ENCODE measurements around the gene LIMCH1.
"Not testable (repeated sequence)": the region's sequence is repeated elsewhere in the genome, so short reads cannot be mapped to it uniquely, and the experiment has no call there.

LIMCH1 gene

DNA sequence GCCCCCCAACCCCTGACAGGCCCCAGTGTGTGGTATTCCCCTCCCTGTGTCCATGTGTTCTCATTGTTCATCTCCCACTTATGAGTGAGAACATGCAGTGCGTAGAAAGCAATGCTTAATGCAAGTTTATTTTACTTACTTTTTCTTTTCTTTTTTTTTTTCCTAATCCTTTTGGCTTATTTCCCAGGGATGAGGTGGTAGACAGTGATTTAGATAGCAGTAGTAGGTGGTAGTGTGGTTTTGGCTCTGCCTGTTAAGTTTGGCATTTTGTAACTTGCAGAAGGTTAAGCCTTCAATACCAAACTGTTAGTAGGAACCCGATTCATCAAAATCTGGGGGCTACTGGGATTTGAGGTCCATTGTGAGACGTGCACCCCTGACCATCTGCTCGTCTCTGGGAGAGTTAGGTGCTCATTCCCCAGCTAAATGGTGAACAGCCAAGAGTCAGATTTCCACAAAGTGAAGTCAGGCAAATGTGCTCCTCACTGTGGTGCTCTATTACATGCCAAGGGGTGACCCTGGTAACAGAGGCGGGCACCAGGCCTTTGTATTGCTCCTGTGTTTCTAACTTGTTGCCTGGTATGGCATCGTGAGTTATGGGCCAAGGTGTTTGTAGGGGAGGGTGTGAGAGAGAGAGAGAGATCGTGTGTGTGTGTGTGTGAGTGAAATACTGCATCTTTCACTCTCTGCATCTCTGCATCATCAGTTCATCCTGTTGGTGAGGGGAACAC, 140.3 kb downstream of the LIMCH1 start:
- no peak for DNase-seq (ENCODE audit: low spot score)

DNA sequence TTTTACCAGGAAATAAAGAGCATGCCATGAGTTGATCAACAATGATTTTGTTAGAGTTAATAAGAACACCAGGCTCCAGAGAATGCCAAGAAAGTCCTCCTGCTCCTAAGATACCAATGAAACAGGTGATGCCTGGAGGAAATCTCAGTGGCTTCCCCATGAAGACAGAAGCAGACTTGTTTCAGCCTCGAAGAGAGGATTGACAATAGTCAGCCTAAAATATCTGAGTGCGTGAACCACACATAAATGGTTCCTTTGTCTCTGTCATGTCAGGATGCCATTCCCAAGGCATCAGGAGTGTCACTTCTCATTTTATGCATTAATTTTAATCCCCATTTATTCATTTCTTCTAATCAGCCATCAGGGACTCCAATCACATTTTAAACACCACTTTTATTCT, 141.0 kb downstream of the LIMCH1 start:
- no peak for DNase-seq (ENCODE audit: low spot score)

GRCh38 chr4:41679991-41680390, 142.0 kb downstream of the LIMCH1 start:
- no peak for DNase-seq (ENCODE audit: low spot score)

- no peak for DNase-seq (ENCODE audit: low spot score)
Measured at GRCh38 chr4:41681054-41681453, 143.1 kb downstream of the LIMCH1 start.

GRCh38 chr4:41683326-41683725, 145.4 kb downstream of the LIMCH1 start:
- DNase-seq (ENCODE audit: low spot score) = no peak

GRCh38 chr4:41686893-41687292, 148.9 kb downstream of the LIMCH1 start:
- DNase-seq (ENCODE audit: low spot score) = no peak

- DNase-seq (ENCODE audit: low spot score) = no peak
Measured at GRCh38 chr4:41687971-41688370, 150.0 kb downstream of the LIMCH1 start.

DNA sequence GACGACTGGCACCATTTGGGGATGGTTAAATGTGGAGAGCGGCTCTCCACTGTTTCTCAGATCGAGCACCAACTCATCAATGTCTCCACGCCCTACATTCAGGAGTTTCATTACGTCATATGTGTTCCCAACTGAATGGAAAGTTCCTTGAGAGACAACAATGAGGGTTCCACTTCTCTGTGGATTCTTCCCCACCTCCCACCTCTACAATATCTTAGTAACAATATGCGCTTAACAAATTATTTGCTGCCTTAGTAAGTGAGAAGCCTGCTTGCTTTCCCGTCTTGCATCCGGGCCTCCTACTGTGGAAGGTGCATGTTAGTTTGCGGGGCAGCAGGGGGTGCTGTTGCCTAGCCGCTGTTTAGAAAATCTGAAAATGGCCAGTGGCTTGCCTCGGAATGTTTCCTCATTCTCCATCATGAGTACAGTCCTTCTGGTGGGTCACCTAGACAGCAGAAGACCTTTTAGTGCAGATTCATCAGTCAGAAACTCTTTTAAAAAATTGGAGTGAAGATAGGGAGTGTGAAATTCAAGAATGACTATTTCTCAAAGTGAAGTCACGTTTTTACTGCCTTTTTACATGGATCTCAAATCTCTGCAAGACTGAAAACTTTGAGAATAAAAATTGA, 154.9 kb downstream of the LIMCH1 start:
- DNase-seq (ENCODE audit: low spot score) = peak; percentile 75

GRCh38 chr4:41693629-41694028, 155.7 kb downstream of the LIMCH1 start:
- DNase-seq (ENCODE audit: low spot score) = peak; percentile 65

- no peak for DNase-seq (ENCODE audit: low spot score)
Measured at GRCh38 chr4:41696131-41696530, 158.2 kb downstream of the LIMCH1 start.

- no peak for DNase-seq (ENCODE audit: low spot score)
Measured at GRCh38 chr4:41696763-41697162, 158.8 kb downstream of the LIMCH1 start.

GRCh38 chr4:41701983-41702382, 164.0 kb downstream of the LIMCH1 start:
- DNase-seq (ENCODE audit: low spot score) = no peak

DNA sequence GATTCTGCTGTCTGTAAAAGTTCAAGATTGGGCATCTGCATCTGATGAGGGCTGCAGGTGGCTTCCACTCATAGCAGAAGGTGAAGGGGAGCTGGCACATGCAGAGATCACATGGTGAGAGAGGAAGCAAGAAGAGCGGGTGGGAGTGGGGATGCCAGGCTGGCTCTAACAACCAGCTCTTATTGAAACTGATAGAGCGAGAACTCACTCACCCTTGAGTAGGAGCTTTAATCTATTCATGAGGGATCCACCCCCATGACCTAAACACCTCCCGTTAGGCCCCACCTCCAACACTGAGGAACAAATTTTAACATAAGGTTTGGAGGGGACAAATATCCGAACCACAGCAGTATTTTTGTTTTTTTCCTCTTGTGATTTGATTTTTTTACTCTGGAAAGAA, 164.8 kb downstream of the LIMCH1 start:
- no peak for DNase-seq (ENCODE audit: low spot score)

DNA sequence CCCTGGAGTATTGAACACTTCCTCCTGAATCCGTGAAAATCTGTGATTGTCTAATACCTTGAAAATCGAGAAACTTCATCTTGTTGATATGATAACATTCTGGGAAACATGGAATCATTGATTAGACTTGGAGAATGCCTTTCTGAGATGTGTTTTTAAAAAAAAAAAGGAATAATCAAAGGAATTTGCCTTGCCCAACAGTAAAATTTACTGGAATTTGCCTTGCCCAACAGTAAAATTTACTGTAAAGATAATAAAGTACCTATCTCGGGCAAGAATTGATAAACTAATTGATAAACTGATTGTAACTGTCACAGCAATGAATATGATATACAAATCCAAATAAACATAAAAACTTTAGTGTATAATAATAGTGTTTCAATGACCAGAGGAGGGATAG, 165.8 kb downstream of the LIMCH1 start:
- DNase-seq (ENCODE audit: low spot score) = no peak

- no peak for DNase-seq (ENCODE audit: low spot score)
Measured at GRCh38 chr4:41709844-41710481, 172.0 kb downstream of the LIMCH1 start.

- DNase-seq (ENCODE audit: low spot score) = not testable (repeated sequence)
Measured at GRCh38 chr4:41711654-41712053, 173.7 kb downstream of the LIMCH1 start.

DNA sequence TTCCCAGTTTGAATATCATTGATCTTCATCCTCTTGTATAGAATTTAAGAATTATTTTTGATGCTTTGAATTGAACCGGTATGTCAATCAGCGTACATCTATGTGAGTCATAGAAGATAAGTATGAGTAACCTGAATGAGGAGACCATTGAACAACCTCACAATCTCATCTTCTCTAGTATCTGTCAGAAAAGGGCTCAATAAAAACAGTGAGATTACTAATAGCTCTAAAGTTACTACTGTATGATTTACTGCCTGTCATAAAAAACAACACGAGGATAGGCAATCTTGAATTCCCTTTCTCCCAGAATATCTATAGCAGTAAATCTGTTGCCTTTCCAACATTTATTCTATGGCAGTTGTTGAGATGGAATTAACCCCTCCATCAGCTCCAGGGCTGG, 174.5 kb downstream of the LIMCH1 start:
- DNase-seq (ENCODE audit: low spot score) = no peak

DNA sequence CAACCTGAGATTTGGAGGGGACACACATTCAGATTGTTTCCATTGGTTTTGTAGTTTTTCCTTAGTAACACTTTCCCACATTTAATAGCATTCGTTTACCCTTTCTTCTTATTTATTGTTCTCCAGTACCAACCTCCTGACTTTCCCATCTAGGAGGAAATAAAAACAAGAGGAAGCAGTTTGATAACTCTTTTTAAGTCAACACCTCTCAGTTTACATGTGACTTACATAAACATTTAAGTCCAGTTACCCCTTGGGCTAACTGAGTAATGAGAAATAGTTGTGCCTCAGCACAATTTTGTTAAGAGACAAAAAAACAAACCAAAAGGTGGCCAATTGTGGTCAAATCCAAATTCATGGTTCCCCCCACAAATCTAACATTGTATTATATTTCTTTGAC, 175.8 kb downstream of the LIMCH1 start:
- no peak for DNase-seq (ENCODE audit: low spot score)

DNA sequence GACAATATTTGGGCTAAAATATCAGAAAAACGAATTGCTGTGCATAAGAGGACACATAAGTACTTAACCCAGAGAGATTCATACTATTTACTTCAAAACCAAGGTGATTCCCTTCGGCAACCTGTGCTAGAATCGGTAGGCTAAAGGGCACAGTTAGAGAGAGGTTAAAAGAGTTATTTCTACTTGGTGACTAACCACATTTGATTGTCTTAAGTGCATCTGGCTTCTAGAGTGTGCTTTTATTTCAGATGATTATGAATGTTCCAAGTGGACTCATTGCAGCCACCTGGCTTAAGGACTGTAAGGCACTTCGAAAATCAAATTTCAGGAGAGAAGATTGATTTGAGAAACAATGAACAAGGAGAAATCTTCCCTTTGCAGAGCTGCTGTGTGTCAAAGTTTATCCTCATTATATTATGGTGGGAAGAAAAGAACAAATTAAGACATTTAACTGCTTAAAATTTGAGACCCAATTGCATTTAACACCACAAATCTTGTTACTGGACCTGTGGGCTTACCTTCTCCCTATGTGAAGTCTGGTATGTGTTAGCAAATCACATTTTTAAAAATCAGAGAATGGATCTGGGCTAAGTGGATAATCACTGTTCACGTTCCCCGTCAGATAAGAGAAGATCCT, 176.5 kb downstream of the LIMCH1 start:
- no peak for DNase-seq (ENCODE audit: low spot score)

DNA sequence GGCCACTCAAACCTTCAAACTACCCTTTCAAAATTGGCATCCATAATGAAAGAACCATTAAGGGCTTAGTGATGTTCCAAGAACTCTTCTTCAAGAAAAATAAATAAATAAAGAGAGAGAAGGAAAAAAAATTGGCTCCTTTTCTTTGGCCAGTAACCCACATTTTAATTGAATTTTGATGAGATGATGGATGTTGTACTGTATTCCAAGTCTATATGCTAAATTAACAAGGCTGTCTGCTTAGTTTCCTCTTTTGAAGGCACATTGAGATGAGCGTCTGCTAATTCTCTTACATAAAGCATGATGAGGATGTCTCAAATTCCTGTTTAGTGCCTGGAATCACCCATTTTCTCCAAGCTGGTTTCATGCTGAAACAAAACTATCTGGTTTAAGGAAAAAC, 177.2 kb downstream of the LIMCH1 start:
- DNase-seq (ENCODE audit: low spot score) = no peak

DNA sequence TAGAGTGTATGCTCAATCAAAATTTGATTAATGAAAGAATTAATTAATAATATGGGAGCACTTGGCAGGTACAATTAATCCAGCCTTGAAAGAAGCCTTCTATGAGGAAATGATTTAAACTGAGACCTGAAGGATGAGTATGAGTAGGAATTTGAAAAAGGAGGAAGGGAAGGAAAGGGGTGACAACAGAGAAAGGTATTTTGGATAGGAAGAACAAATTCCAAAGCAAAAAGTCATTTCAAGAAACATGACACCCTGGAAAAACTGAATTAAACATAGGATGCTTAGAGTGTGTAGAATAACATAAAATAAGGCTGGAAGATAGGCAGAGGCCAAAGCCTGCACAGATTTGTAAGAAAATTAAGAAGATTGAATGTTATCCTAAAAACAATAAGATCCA, 180.9 kb downstream of the LIMCH1 start:
- DNase-seq (ENCODE audit: low spot score) = no peak

DNA sequence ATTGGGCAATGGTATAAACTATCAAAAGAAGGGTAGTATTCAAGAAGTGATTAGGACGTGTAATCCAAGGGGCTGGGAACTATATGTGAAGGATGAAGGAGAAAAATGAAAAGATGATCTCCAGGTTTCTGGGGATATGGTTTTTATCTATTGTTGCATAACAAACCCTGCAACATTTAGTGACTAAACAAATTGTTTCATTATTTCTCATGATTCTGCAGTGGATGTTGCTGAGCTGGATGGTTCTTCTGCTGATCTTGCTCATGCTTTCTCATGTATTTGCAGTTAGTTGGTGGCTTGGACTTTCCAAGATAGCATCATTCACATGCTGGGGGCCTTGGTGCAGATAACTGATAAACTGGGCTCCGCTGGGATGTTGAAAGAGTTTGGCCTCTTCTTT, 181.5 kb downstream of the LIMCH1 start:
- DNase-seq (ENCODE audit: low spot score) = no peak

DNA sequence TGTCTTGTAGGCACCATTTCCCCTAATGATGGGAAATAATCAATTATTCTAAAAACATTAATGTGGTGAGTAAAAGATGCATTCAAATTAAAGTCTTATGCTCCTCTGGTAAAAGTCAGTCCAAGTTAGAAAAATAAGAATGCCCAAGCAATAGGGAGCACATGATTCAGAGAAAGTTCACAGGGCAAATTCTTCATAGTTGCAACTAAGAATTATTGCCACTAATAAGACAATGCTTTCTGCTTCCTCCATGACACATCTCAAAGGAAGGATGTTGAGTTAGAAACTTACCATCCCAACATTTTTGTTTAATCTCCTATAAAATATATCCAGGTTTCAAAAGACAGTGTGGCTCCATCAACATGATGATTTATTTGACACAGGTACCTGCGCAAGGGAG, 184.2 kb downstream of the LIMCH1 start:
- no peak for DNase-seq (ENCODE audit: low spot score)
